HepG2 (cell line): Measurements from ENCODE around the gene ST6GALNAC2. TPM values are rescaled to one million over a fixed set of nuclear protein-coding genes. Genes with fewer than 3 reads are reported as not detected.

ENCODE experiments used
- ERF ChIP-seq: IDR thresholded peaks from 2 replicates; pipeline ENCODE4 v1.6.1; 2018; ENCODE audit warnings: missing biosample characterization, missing genetic modification reagents
- HBP1 ChIP-seq: IDR thresholded peaks from 2 replicates; pipeline ENCODE4 v1.6.1; 2016; ENCODE audit warnings: low read depth, control low read depth
- HMG20B ChIP-seq: conservative IDR thresholded peaks from 2 replicates; pipeline ENCODE4 v1.6.1; 2016; ENCODE audit warnings: missing genetic modification reagents, missing compliant biosample characterization
- NKX3-1 ChIP-seq: sonication (generic); formaldehyde crosslinking; IDR thresholded peaks from 2 replicates; pipeline ENCODE4 v1.5.0; 2020; ENCODE audit warnings: missing genetic modification reagents
- PAXIP1 ChIP-seq: sonication (generic); formaldehyde crosslinking; conservative IDR thresholded peaks from 2 replicates; pipeline ENCODE4 v1.4.0; 2020; ENCODE audit warnings: mild to moderate bottlenecking, missing genetic modification reagents, moderate library complexity
- POLR2G ChIP-seq: fragments of 200-400 bp; formaldehyde crosslinking; IDR thresholded peaks from 2 replicates; pipeline ENCODE4 v1.6.1; 2018; ENCODE audit warnings: mild to moderate bottlenecking, low read depth, low read length, moderate library complexity
- PPARG ChIP-seq: conservative IDR thresholded peaks from 2 replicates; pipeline ENCODE4 v1.6.1; 2016; ENCODE audit warnings: missing biosample characterization, missing genetic modification reagents
- RAD51 ChIP-seq: fragments of 450-650 bp; IDR thresholded peaks from 2 replicates; pipeline ENCODE4 v1.6.1; 2016; ENCODE audit warnings: borderline replicate concordance
- TAF1 ChIP-seq: sonication (generic); formaldehyde crosslinking; IDR thresholded peaks from 2 replicates; pipeline ENCODE4 v1.4.0; 2020; ENCODE audit warnings: missing genetic modification reagents
- TCF7L2 ChIP-seq: IDR thresholded peaks from 2 replicates; pipeline ENCODE4 v1.6.1; 2011; ENCODE audit warnings: mild to moderate bottlenecking, low read depth, low read length, moderate library complexity
- TERF1 ChIP-seq: sonication (generic); formaldehyde crosslinking; IDR thresholded peaks from 2 replicates; pipeline ENCODE4 v1.8.0; 2022; ENCODE audit warnings: mild to moderate bottlenecking, missing genetic modification reagents, moderate library complexity
- ZBTB34 ChIP-seq: sonication (generic); formaldehyde crosslinking; IDR thresholded peaks from 2 replicates; pipeline ENCODE4 v1.8.0; 2022; ENCODE audit warnings: mild to moderate bottlenecking, missing genetic modification reagents
- ZNF432 ChIP-seq: sonication (generic); formaldehyde crosslinking; IDR thresholded peaks from 2 replicates; pipeline ENCODE4 v1.5.0; 2020; ENCODE audit warnings: missing genetic modification reagents, mild to moderate bottlenecking, borderline replicate concordance
- ZNF530 ChIP-seq: sonication (generic); formaldehyde crosslinking; IDR thresholded peaks from 2 replicates; pipeline ENCODE4 v1.5.0; 2020; ENCODE audit warnings: low read depth, mild to moderate bottlenecking, missing genetic modification reagents
- ZNF547 ChIP-seq: sonication (generic); formaldehyde crosslinking; IDR thresholded peaks from 2 replicates; pipeline ENCODE4 v1.5.1; 2020; ENCODE audit warnings: mild to moderate bottlenecking, missing genetic modification reagents
- ZNF670 ChIP-seq: sonication (generic); formaldehyde crosslinking; IDR thresholded peaks from 2 replicates; pipeline ENCODE4 v1.8.0; 2022; ENCODE audit warnings: mild to moderate bottlenecking, missing genetic modification reagents, borderline replicate concordance
- ZNF788 ChIP-seq: sonication (generic); formaldehyde crosslinking; IDR thresholded peaks from 2 replicates; pipeline ENCODE4 v1.5.0; 2020; ENCODE audit warnings: mild to moderate bottlenecking, missing genetic modification reagents, borderline replicate concordance
- ZSCAN5A ChIP-seq: sonication (generic); formaldehyde crosslinking; IDR thresholded peaks from 2 replicates; pipeline ENCODE4 v1.8.0; 2022; ENCODE audit warnings: mild to moderate bottlenecking, missing genetic modification reagents, borderline replicate concordance
- polyA plus RNA-seq, 8 experiments: library from polyadenylated mRNA; depleted of rRNA in 3 of 8; stranded (reverse) in 7 of 8; unstranded in 1 of 8; fragments of >200 nt; fragmentation: Illumina TruSeq in 4 of 8; extraction: Trizol in 4 of 8; gene quantifications; 2 replicates each; pipeline versions ENCODE4 v1.2.1 to v1.2.3, GENCODE V29; 2011 to 2016; ENCODE audit warnings: low read depth in 4 of 8, missing spikeins in 1 of 8, mixed read lengths in 1 of 8; ENCODE audit not compliant: insufficient read depth in 1 of 8
- total RNA-seq, 5 experiments: library from RNA; depleted of rRNA; stranded (reverse); fragments of >200 nt; fragmentation: Illumina TruSeq; extraction: Trizol; gene quantifications; 2 replicates each; pipeline ENCODE4 v1.2.3, GENCODE V29; 2016; ENCODE audit warnings: low read depth in 1 of 5

Gene ST6GALNAC2
- total and polyA plus RNA-seq, 2 of the 13 experiments (the other 11 are each of a cell fraction or from before 2014, with no cell fraction given): 0.12 to 0.49 TPM

- no peak for TF ChIP-seq TCF7L2
- TF ChIP-seq TERF1: no peak
- TF ChIP-seq PPARG (CRISPR knock-in tag): peak; percentile 62; the same call in 1 of the 2 replicates
- no peak for TF ChIP-seq HMG20B
- TF ChIP-seq ZNF670 (CRISPR knock-in tag): no peak
- peak; percentile 20; the same call in 1 of the 2 replicates for TF ChIP-seq TAF1 (CRISPR knock-in tag)
- TF ChIP-seq POLR2G: no peak
- TF ChIP-seq ZNF788 (CRISPR knock-in tag): no peak
- TF ChIP-seq PAXIP1 (CRISPR knock-in tag): peak; percentile 75
- TF ChIP-seq ZBTB34 (CRISPR knock-in tag): peak; percentile 54
- 0 out of 2 replicates have a peak, but pooled peaks have one; percentile 68 for TF ChIP-seq HBP1 (CRISPR knock-in tag)
- TF ChIP-seq ZNF530 (CRISPR knock-in tag): no peak
- TF ChIP-seq ZSCAN5A (CRISPR knock-in tag): no peak
- TF ChIP-seq ZNF547 (CRISPR knock-in tag): peak; percentile 53; the same call in 1 of the 2 replicates
- no peak for TF ChIP-seq RAD51
- no peak; the same call in 1 of the 2 replicates for TF ChIP-seq ERF (CRISPR knock-in tag)
- no peak for TF ChIP-seq NKX3-1 (CRISPR knock-in tag)
- TF ChIP-seq ZNF432 (CRISPR knock-in tag): no peak
Observed at GRCh38 chr17:76524598-76525512, 60.8 kb downstream of the ST6GALNAC2 start (continued).
